ENCODE measurements around the gene NOS3.

The NOS3 gene

GRCh38 chr7:150990416-150991186, at the start of gene NOS3:
Gene NOS3, plus strand, starts transcription at chr7:150991017. Its CDS starts 2,787 bp downstream, at chr7:150993804.
- Mint-ChIP-seq H3K9me3 (peaks cover 12% of the 10 kb centered on the region), H3K27me3 (peaks cover 35% of the 10 kb centered on the region), H3K36me3 (ENCODE audit: insufficient read depth) (no peaks in the 10 kb centered on the region), H3K27ac (ENCODE audit: low read depth) (no peak within 1 kb of the TSS), H3K4me1 (peaks cover 21% of the 10 kb centered on the region), H3K4me3 (no peak within 1 kb of the TSS)
- DNase-seq (ENCODE audit: low spot score in 2 of 2) (no peak), ATAC-seq (replicated peaks; ENCODE audit: extremely low read depth, poor library complexity, severe bottlenecking) (no peak)

DNA sequence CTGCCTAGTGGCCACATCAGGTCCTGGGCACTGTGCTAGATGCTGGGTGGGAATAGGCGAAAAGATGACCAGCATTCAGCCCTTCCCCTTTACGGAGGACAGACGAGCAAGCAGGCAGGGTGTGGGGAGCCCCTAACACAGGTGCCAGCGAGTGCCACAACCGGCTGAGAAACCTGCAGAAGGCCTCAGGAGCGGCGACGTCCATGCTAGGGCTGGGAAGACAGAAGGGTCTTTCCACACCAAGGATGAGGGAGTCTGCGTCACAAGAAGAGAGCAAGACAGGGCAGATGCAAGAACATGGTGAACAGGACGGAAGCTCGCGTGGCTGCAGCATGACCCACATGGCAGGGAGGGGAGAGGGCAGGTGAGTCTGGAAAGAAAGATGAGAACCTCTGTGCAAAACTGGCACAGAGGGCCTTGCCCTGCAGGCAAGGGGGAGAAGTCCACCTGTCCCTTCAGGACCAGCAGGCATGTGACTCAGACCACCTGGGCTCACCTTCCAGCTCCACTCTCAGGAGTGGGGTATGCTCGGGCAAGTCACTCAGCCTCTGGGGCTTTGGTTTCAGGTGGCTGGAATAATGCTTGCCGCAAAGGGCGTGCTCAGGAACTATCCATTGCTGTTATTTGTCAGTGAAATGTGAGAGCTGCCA, 49.3 kb upstream of the NOS3 start:
- no peaks in the 10 kb centered on the region for H3K36me3 Mint-ChIP-seq (ENCODE audit: insufficient read depth)
- no peak overlapping the region for H3K27ac Mint-ChIP-seq (ENCODE audit: low read depth)
- no peak overlapping the region for H3K4me3 Mint-ChIP-seq
- ATAC-seq (replicated peaks; ENCODE audit: extremely low read depth, poor library complexity, severe bottlenecking) = no peak
- peaks cover 39% of the 10 kb centered on the region for H3K4me1 Mint-ChIP-seq
- H3K27me3 Mint-ChIP-seq = peaks cover 9% of the 10 kb centered on the region
- H3K9me3 Mint-ChIP-seq = no peaks in the 10 kb centered on the region
- no peak for DNase-seq (ENCODE audit: low spot score in 2 of 2)

GRCh38 chr7:150942001-150942590, 48.7 kb upstream of the NOS3 start:
- Mint-ChIP-seq H3K4me1 (peaks cover 39% of the 10 kb centered on the region), H3K36me3 (ENCODE audit: insufficient read depth) (no peaks in the 10 kb centered on the region), H3K27me3 (peaks cover 9% of the 10 kb centered on the region), H3K27ac (ENCODE audit: low read depth) (no peak overlapping the region), H3K4me3 (no peak overlapping the region), H3K9me3 (no peaks in the 10 kb centered on the region)
- ATAC-seq (replicated peaks; ENCODE audit: extremely low read depth, poor library complexity, severe bottlenecking) (peak; percentile 61), DNase-seq (ENCODE audit: low spot score in 2 of 2) (peak; percentile 25 to 27)

- H3K27ac Mint-ChIP-seq (ENCODE audit: low read depth) = no peak overlapping the region
- no peak for ATAC-seq (replicated peaks; ENCODE audit: extremely low read depth, poor library complexity, severe bottlenecking)
- peaks cover 9% of the 10 kb centered on the region for H3K27me3 Mint-ChIP-seq
- H3K9me3 Mint-ChIP-seq = no peaks in the 10 kb centered on the region
- H3K4me1 Mint-ChIP-seq = peaks cover 33% of the 10 kb centered on the region
- DNase-seq (ENCODE audit: low spot score in 2 of 2) = no peak
- H3K4me3 Mint-ChIP-seq = no peak overlapping the region
- H3K36me3 Mint-ChIP-seq (ENCODE audit: insufficient read depth) = no peaks in the 10 kb centered on the region
Observed at GRCh38 chr7:150942591-150943452, 48.0 kb upstream of the NOS3 start.

DNA sequence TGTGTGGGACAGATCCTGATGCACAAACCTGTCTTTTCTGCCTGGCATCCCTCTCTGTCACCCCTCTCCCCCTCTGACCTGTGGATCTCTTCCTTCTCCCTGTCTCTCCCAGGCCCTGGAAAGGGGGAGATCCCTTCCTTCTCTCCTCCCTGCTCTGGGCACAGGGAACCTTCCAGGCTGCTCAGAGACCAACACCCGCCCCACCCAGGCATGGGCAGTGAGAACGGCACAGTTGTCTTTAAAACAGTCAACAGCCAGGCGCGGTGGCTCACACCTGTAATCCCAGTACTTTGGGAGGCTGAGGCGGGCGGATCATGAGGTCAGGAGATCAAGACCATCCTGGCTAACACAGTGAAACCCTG, 47.4 kb upstream of the NOS3 start:
- no peaks in the 10 kb centered on the region for H3K9me3 Mint-ChIP-seq
- peaks cover 27% of the 10 kb centered on the region for H3K4me1 Mint-ChIP-seq
- H3K36me3 Mint-ChIP-seq (ENCODE audit: insufficient read depth) = no peaks in the 10 kb centered on the region
- H3K27ac Mint-ChIP-seq (ENCODE audit: low read depth) = no peak overlapping the region
- DNase-seq (ENCODE audit: low spot score in 2 of 2) = no peak
- H3K4me3 Mint-ChIP-seq = no peak overlapping the region
- ATAC-seq (replicated peaks; ENCODE audit: extremely low read depth, poor library complexity, severe bottlenecking) = no peak
- H3K27me3 Mint-ChIP-seq = peaks cover 9% of the 10 kb centered on the region

GRCh38 chr7:150944066-150945042, 46.5 kb upstream of the NOS3 start:
- H3K9me3 Mint-ChIP-seq = no peaks in the 10 kb centered on the region
- H3K27ac Mint-ChIP-seq (ENCODE audit: low read depth) = no peak overlapping the region
- ATAC-seq (replicated peaks; ENCODE audit: extremely low read depth, poor library complexity, severe bottlenecking) (no peak), DNase-seq (ENCODE audit: low spot score in 2 of 2) (no peak)
- H3K27me3 Mint-ChIP-seq = peaks cover 9% of the 10 kb centered on the region
- H3K4me1 Mint-ChIP-seq = peaks cover 23% of the 10 kb centered on the region
- no peaks in the 10 kb centered on the region for H3K36me3 Mint-ChIP-seq (ENCODE audit: insufficient read depth)
- no peak overlapping the region for H3K4me3 Mint-ChIP-seq

GRCh38 chr7:150945171-150945852, 45.5 kb upstream of the NOS3 start:
- H3K4me1 Mint-ChIP-seq = peaks cover 20% of the 10 kb centered on the region
- no peak for DNase-seq (ENCODE audit: low spot score in 2 of 2)
- ATAC-seq (replicated peaks; ENCODE audit: extremely low read depth, poor library complexity, severe bottlenecking) = no peak
- no peaks in the 10 kb centered on the region for H3K36me3 Mint-ChIP-seq (ENCODE audit: insufficient read depth)
- H3K27me3 Mint-ChIP-seq = peaks cover 9% of the 10 kb centered on the region
- no peak overlapping the region for H3K4me3 Mint-ChIP-seq
- H3K27ac Mint-ChIP-seq (ENCODE audit: low read depth) = no peak overlapping the region
- H3K9me3 Mint-ChIP-seq = no peaks in the 10 kb centered on the region

GRCh38 chr7:150945853-150946420, 44.9 kb upstream of the NOS3 start:
- Mint-ChIP-seq H3K27ac (ENCODE audit: low read depth) (no peak overlapping the region), H3K4me1 (peaks cover 20% of the 10 kb centered on the region), H3K9me3 (no peaks in the 10 kb centered on the region), H3K4me3 (no peak overlapping the region), H3K27me3 (peaks cover 9% of the 10 kb centered on the region), H3K36me3 (ENCODE audit: insufficient read depth) (no peaks in the 10 kb centered on the region)
- DNase-seq (ENCODE audit: low spot score in 2 of 2) (no peak), ATAC-seq (replicated peaks; ENCODE audit: extremely low read depth, poor library complexity, severe bottlenecking) (no peak)

DNA sequence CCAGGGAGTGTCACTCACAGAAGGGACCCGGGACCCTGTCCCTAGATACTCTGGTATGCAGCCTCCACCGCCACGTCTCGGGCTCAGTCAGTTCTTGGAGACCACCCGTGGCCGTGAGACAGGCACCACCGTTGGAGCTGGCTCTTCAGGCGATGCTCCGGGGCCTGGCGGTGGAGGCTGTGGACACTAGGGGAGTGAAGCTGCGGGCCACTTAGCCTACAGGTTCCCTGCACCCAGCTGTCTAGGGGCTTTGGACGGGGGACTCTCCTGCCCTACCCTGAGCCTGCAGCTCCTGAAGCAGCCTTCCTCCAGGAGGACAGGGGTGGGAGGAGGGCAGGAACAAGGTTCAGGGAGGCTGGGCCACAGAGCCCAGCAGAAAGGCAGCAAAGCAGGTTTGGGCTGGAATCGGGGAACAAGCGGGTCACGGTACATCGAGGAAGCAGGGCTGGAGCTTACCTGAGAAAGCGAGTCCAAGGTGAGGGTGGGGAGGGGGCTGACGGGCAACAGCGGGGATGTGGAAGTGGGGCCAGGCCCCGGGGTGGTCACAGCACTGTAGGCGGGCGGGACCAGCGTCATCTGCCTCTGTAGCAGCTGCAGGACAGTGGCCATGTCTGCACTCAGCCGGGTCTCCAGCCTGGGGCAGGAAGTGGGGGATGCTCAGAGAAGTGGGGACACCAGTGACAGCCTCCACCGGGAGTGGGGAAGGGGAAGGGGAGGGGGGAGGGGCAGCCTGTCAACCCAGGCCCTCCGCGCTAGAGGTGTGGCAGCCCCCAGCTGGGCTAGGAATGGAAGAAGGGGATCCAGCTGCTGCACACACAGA, 44.2 kb upstream of the NOS3 start:
- Mint-ChIP-seq H3K4me1 (peaks cover 15% of the 10 kb centered on the region), H3K36me3 (ENCODE audit: insufficient read depth) (no peaks in the 10 kb centered on the region), H3K9me3 (no peaks in the 10 kb centered on the region), H3K27ac (ENCODE audit: low read depth) (no peak overlapping the region), H3K27me3 (peaks cover 9% of the 10 kb centered on the region), H3K4me3 (no peak overlapping the region)
- no peak for DNase-seq (ENCODE audit: low spot score in 2 of 2)
- ATAC-seq (replicated peaks; ENCODE audit: extremely low read depth, poor library complexity, severe bottlenecking) = no peak

DNA sequence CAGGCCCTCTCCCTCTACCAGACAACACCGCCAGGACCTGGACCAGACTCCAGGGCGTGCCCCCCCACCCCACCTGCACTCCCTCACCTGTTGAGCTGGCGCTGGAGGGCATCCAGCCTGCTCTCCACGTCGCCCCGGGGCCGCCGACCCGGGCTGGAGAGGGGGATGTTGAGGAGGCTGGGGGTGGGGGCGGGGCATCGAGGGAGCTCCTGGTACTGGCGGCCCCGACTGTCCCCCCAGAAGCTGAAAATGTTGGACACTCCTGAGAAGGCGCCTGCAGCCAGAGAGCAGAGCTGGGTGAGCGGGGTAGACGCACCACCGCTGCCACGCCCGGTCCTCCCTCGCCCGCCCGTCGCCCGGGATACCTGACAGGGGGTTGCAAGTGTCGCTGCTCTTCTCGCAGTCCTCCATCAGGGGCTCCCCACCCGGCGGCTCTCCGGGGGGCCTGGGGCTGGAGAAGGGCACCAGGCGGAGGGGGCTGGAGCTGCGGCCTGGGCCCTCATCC, 43.5 kb upstream of the NOS3 start:
- H3K9me3 Mint-ChIP-seq = no peaks in the 10 kb centered on the region
- DNase-seq (ENCODE audit: low spot score in 2 of 2) (no peak), ATAC-seq (replicated peaks; ENCODE audit: extremely low read depth, poor library complexity, severe bottlenecking) (no peak)
- peaks cover 9% of the 10 kb centered on the region for H3K27me3 Mint-ChIP-seq
- no peaks in the 10 kb centered on the region for H3K36me3 Mint-ChIP-seq (ENCODE audit: insufficient read depth)
- H3K4me1 Mint-ChIP-seq = peaks cover 8% of the 10 kb centered on the region
- no peak overlapping the region for H3K4me3 Mint-ChIP-seq
- no peak overlapping the region for H3K27ac Mint-ChIP-seq (ENCODE audit: low read depth)

All from central memory CD8-positive, alpha-beta T cell (primary cell).